SIG-M5 (cell line): ENCODE data around the gene DISC1.

Source experiments
- DNase-seq: peaks from one replicate; lab custom pipeline; 2025; lab: John Stamatoyannopoulos, UW

DISC1 gene

DNA sequence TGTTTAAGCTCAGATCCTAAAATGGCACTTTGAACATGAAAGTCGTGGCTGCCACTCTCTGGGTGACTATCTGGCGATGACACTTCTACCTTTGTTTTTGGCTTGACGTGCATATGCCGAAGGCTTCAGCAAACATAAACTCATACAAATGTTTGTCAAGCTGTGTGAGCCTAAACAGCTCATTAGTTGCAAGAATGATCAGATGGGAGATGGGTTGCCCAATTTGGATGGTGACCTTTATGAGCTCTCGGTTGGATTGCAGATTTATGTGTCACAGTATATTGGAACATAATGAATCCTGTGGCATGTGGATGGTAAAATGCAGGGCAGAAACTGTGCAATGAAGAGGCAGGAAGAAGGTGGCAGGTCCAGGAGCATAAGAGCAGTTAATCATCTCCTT lies 229.3 kb downstream of the DISC1 start:
- DNase-seq: no peak

GRCh38 chr1:231856426-231856825 lies 229.8 kb downstream of the DISC1 start:
- DNase-seq: no peak

DNA sequence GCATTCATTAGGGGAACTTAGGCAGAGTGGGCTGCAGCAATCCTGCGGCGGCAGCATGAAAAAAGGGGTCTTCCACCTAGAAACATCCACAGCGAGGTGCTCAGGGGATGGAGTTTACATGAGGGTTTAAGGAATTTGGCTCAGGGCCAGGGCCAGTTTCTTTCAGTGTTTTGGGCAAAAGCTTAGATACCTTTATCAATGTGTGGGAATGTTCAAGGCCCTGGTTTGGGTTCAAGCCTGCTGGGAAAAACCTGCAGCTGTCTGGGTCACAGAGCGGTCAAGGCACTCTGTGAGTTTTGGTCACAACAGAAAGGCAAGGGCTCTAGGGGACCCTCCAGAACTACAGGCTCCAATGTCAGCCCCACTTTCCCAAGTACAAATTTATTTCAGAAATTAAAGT lies 230.3 kb downstream of the DISC1 start:
- DNase-seq: no peak

DNA sequence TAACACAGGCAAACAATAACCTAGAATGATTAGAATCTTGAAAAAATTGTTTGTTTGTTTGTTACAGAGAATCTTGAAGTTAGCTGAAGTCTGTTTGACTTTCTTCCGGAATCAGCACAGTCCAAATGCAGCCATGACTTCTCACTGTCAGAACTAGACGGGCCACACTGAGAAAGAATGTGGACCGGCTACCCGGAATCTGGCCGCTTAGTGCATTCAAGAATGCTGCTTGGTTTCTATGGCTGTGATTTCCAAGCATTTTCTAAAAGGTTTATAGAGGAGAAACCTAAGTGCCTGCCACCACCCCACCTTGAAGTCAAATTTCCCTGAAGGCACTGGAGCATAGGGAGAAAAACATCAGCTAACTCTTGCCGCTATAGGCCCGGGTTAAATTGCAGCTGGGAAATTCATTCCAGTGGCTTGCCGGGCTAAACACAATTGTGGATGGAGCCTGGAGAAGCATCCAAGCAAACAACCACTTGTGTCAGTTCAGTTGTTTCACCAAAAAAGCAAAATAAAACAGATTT lies 231.1 kb downstream of the DISC1 start:
- DNase-seq: no peak

GRCh38 chr1:231860221-231861088 lies 233.9 kb downstream of the DISC1 start:
- no peak for DNase-seq

- no peak for DNase-seq
Measured at GRCh38 chr1:231861541-231862481, 235.2 kb downstream of the DISC1 start.

GRCh38 chr1:231862611-231863010 lies 236.0 kb downstream of the DISC1 start:
- no peak for DNase-seq

DNA sequence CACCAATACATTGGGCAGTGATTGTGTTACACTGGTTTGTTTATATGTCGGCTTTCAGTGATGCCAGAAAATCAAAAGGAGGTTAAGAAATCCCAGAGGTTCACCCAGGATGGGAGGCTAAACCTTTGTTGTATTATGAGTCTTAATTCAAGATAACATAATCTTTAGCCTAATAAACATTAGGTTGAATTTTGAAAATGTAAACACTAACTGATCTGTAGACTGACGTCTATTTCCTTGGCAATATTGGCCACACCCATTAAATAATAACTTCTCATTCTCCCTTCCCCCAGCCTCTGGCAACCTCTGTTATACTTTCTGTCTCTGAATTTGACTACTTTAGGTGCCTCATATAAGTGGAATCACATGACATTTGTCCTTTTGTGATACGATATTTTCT lies 238.7 kb downstream of the DISC1 start:
- DNase-seq: no peak

DNA sequence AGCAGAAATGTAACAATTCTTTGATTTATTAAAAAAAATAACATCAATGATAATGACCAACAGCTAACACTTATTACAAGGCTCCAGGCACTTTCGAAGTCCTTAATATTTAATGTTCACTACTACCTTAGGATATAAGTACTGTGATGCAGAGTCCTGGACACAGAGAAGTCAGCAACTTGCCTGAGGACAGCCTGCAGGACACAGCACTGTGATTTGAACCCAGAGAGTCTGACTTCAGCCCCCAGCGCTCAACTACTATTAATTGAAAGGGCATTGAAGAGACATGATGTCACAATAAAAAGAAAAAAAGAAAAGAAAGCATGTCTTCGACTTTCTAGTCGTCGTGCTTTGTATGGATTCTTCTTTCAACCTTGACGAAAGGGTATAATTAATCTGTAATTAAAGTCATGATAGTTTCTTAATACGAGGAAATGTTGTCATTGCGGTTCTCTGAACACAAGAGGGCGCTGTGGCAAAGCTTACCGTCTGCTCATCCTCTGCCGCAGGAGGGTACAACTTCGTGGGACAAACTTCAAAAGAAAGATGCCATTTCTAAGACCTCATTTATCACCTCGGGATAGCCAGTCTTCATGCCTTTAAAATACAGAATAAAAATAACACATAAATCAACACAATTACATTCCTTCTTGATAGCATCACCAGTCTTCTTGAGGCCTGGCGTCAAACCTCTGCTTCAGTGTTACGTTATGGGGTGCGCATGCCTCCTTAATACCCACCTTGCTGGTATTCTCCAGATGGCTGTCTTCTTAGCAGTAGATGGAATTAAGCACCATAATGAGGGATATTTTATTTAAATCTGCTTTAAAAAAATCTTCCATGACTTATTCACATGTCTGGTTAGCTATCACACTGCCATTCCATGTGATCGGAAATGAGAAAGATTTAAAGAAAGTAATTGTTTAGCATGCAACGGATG lies 240.1 kb downstream of the DISC1 start:
- DNase-seq: no peak

DNA sequence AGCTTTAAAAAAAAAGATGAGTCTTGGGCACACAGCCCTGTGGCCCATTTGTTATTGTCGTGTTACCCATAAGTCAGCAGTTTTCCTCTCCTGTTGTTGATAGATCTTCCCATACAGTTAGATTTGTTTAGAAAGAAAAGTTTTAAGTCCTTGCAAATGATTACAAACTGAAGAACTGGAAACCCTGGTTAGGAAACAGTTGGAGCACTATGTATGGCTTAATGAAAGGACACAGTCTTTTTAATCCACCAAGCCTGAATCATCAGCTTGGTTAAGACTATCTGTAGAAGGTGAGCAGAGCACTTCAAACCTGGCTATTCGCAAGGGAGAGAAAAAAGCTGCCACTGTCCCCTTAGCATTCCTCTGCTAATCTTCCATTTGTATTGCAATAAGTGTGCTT lies 241.0 kb downstream of the DISC1 start:
- DNase-seq: no peak

DNA sequence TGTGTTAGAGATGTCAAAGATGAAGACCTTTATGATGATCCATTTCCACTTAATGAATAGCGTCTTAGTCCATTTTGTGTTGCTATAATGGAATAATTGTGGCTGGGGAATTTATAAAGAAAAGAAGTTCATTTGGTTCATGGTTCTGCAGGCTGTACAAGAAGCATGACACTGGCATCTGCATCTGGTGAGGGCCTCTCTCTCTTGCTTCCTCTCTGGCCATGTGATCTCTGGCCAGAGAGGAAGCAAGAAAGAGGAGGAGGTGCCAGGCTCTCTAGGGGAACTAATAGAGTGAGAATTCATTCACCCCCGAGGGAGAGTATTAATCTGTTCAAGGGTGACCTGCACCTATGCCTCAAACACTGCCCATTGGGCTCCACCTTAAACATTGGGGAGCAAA lies 242.8 kb downstream of the DISC1 start:
- no peak for DNase-seq

DNA sequence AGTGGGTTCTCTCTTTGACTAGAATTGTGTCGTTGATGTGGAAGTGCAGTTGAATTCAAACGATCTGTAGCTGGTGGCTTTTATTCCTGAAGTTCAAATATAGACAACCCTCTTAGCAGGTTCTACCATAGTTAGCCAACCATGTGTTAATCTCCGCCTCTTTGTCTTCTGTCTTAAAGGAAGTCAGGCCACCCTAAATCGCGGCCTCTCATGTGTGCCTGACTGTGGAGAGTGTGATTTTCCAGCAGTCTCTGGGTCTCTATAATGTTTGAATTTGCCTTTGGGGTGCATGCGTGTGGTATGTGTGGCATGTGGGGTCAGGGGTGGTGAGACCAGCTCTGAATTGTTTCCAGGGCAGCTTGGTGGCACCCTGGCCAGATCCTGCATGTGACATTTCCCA lies 244.9 kb downstream of the DISC1 start:
- no peak for DNase-seq

DNA sequence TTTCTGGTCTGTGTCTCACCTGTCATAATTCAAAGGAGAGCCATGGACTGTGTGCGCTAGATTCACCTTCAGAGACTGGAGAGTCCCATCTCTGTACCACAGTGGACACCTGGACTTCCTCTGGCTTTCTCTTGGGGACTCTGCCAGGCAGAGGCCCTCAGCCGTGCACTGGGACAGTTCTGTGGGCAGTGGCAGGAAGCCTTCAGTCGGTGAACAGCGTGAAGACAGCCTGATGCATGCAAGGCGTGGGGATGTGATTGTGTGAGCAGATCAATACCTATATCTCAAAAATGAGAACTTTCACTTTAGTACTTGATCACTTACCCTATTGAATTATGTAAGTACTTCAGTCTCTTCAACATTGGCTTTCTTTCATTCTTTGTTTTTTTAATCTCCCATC lies 245.3 kb downstream of the DISC1 start:
- DNase-seq: no peak

DNA sequence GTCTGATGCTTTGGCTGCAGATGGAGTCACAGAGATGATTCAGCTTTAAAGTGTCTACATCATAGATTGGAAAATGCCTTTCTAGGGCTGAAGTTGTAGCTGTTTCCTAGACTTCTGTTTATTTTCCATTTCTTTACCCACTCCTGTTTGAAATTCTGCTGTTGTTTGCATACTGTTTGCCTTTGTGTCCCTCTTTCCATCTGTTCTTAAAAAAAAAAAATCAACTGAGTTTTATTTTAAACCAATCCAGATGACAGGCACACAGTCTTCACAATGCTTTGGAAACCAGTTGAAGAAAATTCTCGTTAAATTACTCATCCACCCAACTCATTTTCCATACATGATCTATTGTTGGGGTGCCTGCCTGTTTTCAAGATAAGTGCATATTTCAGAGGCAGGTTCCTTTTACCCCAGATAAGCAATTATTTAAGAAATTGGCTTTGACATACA lies 245.9 kb downstream of the DISC1 start:
- DNase-seq: no peak

- no peak for DNase-seq
Measured at GRCh38 chr1:231878737-231879136, 252.1 kb downstream of the DISC1 start.

- DNase-seq: no peak
Measured at GRCh38 chr1:231879296-231879695, 252.7 kb downstream of the DISC1 start.

- no peak for DNase-seq
Measured at GRCh38 chr1:231882333-231882732, 255.7 kb downstream of the DISC1 start.

GRCh38 chr1:231882790-231883189 lies 256.2 kb downstream of the DISC1 start:
- DNase-seq: no peak

DNA sequence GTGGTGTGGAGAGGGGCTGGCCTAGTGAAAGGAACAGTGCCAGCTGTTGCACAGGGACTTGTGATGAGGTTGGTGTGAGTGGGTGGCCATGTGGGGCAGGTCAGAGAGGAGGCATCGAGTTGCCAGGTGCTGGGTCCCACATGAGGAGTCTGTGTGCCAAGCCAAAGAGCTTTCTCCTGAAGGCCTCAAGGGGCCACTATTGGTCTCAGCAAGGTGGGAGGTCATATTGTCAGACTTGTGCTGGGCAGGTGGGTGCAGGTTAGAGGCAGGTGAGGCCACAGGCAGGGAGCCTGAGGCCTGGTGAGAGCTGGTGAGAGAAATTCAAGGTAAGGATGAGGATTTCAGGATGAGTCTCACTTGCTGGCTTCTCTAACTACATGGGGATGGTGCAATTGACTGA lies 256.8 kb downstream of the DISC1 start:
- DNase-seq: no peak

DNA sequence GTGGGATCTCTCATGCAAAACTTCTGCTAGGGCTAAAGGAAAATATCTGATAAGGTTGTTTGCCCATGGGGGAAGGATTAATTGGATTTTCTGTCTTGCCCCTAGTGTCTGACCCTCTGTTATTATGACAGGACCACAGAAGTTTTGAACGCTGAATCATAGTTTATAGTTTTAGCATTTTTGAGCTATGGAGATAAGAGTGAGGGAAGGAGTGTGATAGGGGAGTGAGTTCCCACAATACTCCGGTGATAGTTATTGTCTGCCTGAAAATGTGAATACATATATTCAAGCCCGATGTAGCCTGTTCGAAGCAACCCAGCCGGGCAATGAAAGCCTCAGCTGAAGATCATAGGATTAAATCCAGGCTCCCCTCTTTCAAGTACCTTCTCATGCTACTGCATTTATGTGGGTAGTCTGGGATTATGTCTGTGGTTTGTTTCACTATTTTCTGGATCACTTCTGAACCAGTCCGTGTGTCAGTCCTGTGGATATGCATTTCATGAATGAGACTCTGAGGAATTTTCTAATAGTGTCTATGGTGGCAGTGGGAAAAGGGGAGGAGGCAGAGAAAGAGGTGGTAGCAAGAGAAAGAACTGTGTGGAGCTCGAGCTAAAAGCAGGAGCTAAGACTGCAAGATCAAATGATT lies 258.7 kb downstream of the DISC1 start:
- no peak for DNase-seq

DNA sequence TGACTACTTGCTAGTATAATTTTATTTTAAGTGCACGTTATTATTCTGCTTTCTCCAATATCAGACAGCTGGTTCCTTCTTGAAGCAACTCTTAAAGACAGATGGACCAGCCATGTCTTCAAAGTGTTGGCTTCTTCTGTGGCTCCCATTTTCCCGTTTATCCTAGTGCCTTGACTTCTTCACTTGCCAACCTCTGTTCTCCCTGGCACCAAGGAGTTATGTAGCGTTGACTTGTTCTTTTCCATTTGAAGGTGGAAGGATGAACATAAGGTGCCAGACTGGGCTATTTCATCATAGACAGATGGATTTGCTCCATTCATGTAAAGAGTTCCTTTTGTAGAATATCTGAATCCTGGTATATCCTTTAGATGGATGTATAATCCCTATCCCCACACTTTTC lies 260.6 kb downstream of the DISC1 start:
- DNase-seq: no peak
